IPS DF 6.9 (cell line): ENCODE results near the gene KRT35.

Experiments used
- DNase-seq: peaks from one replicate; pipeline ENCODE4 v3.0.0-alpha.2; 2013; ENCODE audit warnings: low read depth, low spot score
- H3K27ac ChIP-seq: one replicate; pipeline ENCODE4 v1.5.1; 2013; ENCODE audit warnings: low read length, control low read depth
- H3K27me3 ChIP-seq: 2 replicates; pipeline ENCODE4 v1.6.1; 2013; ENCODE audit warnings: mild to moderate bottlenecking, low read length; ENCODE audit not compliant: control insufficient read depth, insufficient read depth
- H3K36me3 ChIP-seq: 2 replicates; pipeline ENCODE4 v1.6.1; 2013; ENCODE audit warnings: low read length; ENCODE audit not compliant: control insufficient read depth, insufficient read depth
- H3K4me1 ChIP-seq: 2 replicates; pipeline ENCODE4 v1.6.1; 2013; ENCODE audit warnings: low read length; ENCODE audit not compliant: control insufficient read depth, insufficient read depth
- H3K4me3 ChIP-seq: 2 replicates; pipeline ENCODE4 v1.5.1; 2013; ENCODE audit warnings: mild to moderate bottlenecking, low read length
- H3K9me3 ChIP-seq: 2 replicates; pipeline ENCODE4 v1.6.1; 2013; ENCODE audit warnings: low read length, inconsistent platforms; ENCODE audit not compliant: control insufficient read depth, insufficient read depth
- WGBS: extraction: QIAGEN DNeasy Blood & Tissue Kit; methylation state at CpG from one replicate; pipeline ENCODE4 v1.1.7; 2013; ENCODE audit warnings: mixed read lengths, missing lambda C conversion rate; ENCODE audit not compliant: insufficient read length, insufficient coverage; 5-methylcytosine and 5-hydroxymethylcytosine counted together

Gene KRT35

DNA sequence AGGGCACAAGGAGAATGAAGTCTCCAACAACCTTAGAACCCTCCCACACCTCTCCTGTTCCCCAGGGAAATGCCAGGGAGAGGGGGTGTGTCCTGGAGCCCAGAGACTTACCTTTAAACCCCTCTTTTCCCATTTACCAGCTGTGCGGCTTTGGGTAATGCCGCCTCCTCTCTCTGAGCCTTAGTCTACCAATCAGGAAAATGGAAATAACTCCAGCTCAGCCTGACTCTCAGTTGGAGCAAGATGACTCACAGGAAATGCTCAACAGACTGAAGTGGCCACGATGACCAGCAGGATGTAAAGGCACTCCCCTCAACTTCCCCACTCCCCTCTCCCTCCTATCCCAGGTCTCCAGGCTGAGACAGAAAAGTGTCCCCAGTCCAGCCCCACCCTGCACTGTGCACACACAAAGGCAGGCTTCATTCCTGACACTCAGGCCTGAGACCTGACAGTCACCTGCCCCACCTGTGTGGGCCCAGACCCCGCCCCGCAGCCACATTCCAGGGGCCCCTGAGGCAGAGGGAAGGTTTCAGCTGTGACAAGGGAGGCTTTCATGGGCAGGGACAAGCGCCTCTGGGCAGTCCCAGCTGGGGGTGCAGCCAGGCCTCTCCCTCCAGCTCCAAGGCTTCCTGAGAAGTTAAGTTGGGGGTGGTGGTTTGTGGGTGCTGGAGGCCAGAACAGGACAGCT lies 40.8 kb upstream of the KRT35 start:
- Histone ChIP-seq H3K36me3 (peaks cover 15% of the 10 kb centered on the region), H3K27ac (no peak overlapping the region), H3K9me3 (no peaks in the 10 kb centered on the region), H3K4me1 (peaks cover 5% of the 10 kb centered on the region), H3K4me3 (no peak overlapping the region), H3K27me3 (no peaks in the 10 kb centered on the region)
- no peak for DNase-seq
- WGBS = no CpG with 5 or more reads among the region's 6 CpGs

DNA sequence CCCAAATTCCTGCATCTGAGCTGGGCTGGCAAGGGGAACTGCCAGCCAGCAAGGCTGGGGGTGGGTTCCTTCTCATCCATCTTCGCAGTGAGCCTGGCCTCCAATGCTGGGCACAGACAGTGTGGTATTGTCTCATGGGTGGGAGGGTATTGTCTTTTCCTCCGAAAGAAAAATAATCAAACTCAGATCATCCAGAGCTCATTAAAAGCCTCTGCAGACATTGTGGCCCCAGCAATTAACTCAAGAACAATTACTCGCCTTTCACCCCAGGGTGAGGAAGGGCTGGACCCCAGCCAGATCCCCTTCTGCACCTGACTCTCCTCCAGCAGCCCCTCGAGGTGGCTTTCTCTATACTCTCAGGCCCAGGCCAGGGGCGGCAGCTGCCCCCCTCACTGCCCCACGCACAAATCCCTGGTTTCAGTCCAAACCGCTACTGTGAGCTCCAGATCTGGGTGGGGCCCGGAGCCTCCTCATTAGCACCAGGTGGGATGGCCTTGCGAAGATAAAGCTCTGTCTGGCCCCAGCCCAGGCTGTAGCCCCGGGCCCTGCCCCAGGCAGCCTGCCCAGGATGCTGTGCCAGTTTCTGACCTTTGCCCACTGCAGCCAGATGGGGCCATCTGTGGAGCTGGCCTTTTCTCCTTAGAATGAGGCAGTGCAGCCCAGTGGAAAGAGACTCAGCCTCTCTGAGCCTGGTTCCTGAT lies 40.0 kb upstream of the KRT35 start:
- H3K27me3 ChIP-seq = no peaks in the 10 kb centered on the region
- no peak overlapping the region for H3K4me3 ChIP-seq
- no peak overlapping the region for H3K27ac ChIP-seq
- WGBS = no CpG with 5 or more reads among the region's 10 CpGs
- no peak for DNase-seq
- H3K36me3 ChIP-seq = peaks cover 15% of the 10 kb centered on the region
- no peaks in the 10 kb centered on the region for H3K9me3 ChIP-seq
- peaks cover 5% of the 10 kb centered on the region; the same call in 1 of the 2 replicates for H3K4me1 ChIP-seq

DNA sequence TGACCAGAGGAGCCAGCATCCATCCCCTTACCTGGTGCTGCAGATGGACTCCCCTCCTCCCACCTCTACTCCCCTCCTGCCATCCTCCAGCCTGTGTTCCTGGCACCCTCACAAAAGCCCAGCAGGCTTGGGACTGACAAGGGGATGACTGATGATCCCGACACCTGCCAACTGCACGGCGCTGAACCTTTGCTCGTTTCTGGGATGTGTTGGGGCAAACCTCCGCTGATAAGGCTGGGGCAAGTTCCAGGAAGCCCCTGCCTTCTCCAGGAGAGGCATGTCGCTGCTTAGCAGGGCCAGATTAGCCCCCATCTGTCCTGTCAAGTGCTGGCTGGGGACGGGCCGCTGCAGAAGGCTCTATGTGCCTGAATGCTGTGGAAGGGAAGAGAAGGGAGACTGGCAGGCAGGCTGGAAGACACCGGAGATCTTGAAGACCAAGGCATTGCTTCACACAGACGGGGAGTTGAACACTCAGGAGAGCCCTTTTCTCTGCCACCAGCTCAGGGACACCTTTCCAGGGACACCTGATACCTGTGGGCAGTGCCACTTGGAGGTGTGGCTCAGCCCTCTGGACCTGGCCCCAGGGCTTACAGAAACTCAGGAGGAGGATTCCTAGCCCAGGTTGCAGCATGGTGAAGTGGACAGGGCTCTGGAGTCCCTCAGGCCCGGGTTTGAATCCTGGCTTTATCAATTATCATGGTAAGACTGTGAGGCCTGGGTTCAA lies 38.7 kb upstream of the KRT35 start:
- H3K4me1 ChIP-seq = peaks cover 5% of the 10 kb centered on the region; the same call in 1 of the 2 replicates

DNA sequence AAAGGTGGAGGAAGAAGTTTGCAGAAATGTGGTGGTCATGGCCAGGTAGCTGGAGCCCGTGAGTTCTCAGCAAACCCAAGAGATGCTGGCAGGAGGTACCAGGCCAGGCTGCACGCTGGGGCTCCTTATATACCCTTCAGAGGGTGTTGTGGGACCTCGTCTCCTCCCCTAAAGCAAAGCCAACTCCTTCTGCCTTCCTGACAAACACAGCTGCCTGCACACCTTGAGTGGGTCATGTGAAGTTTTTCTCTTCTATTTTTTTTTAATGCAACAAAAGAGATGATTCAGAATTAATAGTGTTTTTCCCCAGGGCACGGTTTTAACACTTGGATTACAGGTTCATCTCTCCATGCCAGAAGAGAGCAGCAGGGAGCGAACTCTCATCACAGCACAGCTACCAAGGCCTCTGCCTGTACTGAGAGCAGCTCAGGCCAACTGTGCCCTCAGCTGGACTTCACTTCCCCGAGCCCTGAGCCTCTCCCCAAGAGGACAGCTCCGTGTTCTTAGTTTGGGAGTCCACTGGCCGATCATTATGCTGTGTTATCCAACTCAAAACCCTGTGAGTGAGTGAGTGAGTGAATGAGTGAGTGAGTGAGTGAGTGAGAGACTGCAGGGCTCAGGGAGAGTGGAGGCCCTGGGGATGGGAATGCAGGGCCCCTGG lies 38.0 kb upstream of the KRT35 start, which contains the start of gene KRT15:
KRT15 (minus strand) TSS at position 102 of the 661 bp plus-strand sequence; CDS start at position 39, 63 bp downstream.
- peaks cover 5% of the 10 kb centered on the region; the same call in 1 of the 2 replicates for H3K4me1 ChIP-seq
- peaks cover 4% of the 10 kb centered on the region for H3K36me3 ChIP-seq
- H3K27ac ChIP-seq = no peak within 1 kb of the TSS
- no peak within 1 kb of the TSS for H3K4me3 ChIP-seq
- no peaks in the 10 kb centered on the region for H3K27me3 ChIP-seq
- DNase-seq = no peak
- no CpG with 5 or more reads among the region's 8 CpGs for WGBS
- H3K9me3 ChIP-seq = no peaks in the 10 kb centered on the region

More for the DNA sequence above, 38.7 kb upstream of the KRT35 start:
- DNase-seq = no peak
- Histone ChIP-seq H3K27me3 (no peaks in the 10 kb centered on the region), H3K36me3 (peaks cover 11% of the 10 kb centered on the region), H3K4me3 (no peak overlapping the region), H3K27ac (no peak overlapping the region), H3K9me3 (no peaks in the 10 kb centered on the region)
- no CpG with 5 or more reads among the region's 11 CpGs for WGBS

DNA sequence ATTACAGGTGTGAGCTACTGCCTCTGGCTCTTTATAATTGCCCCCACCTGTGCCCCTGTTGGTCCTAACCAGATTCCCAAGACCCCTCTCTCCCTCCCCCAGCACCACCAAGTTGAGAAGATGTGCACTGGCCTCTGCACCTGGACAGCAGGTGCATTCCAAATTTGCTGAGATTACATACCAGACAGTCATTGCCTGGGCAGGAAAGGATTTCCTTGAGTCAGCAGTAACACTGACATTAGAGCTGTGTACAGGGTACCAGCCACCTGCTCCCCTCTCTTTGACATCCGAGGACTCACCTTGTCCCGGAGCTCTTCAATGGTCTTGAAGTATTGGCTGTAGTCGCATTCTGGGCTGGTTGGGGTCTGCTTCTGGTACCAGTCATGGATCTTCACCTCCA lies 37.1 kb upstream of the KRT35 start:
- DNase-seq = no peak
- peaks cover 5% of the 10 kb centered on the region; the same call in 1 of the 2 replicates for H3K4me1 ChIP-seq
- H3K27me3 ChIP-seq = no peaks in the 10 kb centered on the region
- no peaks in the 10 kb centered on the region for H3K9me3 ChIP-seq
- H3K27ac ChIP-seq = no peak overlapping the region
- no CpG with 5 or more reads among the region's 3 CpGs for WGBS
- H3K4me3 ChIP-seq = no peak overlapping the region
- H3K36me3 ChIP-seq = no peaks in the 10 kb centered on the region

DNA sequence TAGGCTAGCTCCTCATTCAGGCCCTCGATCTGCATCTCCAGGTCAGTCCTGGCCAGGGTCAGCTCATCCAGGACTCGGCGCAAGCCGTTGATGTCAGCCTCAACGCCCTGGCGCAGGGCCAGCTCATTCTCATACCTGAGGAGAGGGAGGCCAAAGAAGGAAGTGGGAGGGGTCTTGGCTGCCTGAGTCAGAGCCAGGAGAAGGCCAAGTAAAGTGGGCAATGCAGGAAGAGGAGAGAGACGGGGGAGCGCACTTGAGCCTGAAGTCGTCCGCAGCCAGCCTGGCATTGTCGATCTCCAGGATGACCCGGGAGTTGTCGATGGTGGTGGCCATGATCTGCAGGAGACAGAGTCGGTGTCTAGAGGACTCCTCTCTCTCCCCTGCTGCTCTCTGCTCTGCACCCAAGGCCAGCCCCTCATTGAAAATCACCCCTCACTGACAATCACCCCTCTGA lies 35.9 kb upstream of the KRT35 start:
- no CpG with 5 or more reads among the region's 14 CpGs for WGBS
- no peak overlapping the region for H3K27ac ChIP-seq
- no peaks in the 10 kb centered on the region for H3K9me3 ChIP-seq

DNA sequence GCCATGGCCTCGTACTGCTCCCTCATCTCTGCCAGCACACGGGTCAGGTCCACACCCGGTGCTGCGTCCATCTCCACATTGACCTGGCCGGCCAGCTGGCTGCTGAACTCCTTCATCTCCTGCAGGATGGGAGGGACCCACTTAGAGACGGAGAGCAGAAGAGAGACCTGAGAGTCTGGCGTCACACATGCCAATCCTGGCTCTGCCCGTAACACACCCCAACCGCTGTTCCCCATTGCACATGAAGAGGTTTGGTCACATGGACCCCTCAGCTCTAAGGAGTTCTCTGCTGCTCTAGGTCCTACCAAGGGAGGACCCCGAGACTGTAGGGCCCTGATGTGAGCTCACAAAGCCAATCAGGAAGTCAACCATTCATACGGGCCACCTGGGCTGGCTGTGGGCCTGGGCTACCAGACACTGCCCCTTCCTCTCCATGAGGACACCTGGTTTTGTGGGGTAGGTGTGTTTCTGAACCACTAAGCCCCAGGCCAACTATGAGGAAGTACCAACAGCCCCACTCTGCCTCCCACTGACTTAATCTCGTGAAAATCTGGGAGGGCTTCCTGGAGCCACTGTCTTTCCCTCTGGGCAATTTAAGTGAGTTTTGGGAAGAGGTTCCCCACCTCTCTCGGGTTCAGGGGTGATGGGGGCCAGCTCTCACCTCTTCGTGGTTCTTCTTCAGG lies 35.3 kb upstream of the KRT35 start:
- H3K27me3 ChIP-seq = no peaks in the 10 kb centered on the region
- no peak for DNase-seq
- H3K9me3 ChIP-seq = no peaks in the 10 kb centered on the region
- H3K4me3 ChIP-seq = no peak overlapping the region
- no peak overlapping the region for H3K27ac ChIP-seq
- no peaks in the 10 kb centered on the region; the same call in 1 of the 2 replicates for H3K4me1 ChIP-seq
- no peaks in the 10 kb centered on the region for H3K36me3 ChIP-seq
- no CpG with 5 or more reads among the region's 14 CpGs for WGBS

More for the DNA sequence above, 35.9 kb upstream of the KRT35 start:
- DNase-seq = no peak
- Histone ChIP-seq H3K27me3 (no peaks in the 10 kb centered on the region), H3K36me3 (no peaks in the 10 kb centered on the region), H3K4me1 (no peaks in the 10 kb centered on the region; the same call in 1 of the 2 replicates), H3K4me3 (no peak overlapping the region)

DNA sequence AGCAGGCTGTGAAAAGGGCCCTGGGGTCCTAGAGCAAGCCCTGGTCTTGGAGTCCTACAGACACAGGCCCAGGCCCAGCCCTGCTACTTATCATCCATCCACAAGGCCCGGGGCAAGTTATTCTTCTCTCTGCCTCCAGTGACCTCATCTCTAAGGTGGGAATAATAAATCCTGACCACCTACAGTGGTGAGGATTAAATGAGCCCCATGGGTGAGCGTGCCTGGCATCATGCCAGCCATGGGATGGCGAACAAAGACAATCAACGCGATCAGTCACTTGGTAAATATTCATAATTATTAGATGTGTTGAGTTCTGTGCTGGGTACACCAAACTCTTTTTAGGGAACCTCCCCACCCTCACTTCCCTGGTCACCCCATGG lies 32.2 kb upstream of the KRT35 start:
- H3K27me3 ChIP-seq = no peaks in the 10 kb centered on the region
- H3K4me3 ChIP-seq = no peak overlapping the region
- WGBS = no CpG with 5 or more reads among the region's 5 CpGs
- no peaks in the 10 kb centered on the region for H3K9me3 ChIP-seq
- no peaks in the 10 kb centered on the region for H3K36me3 ChIP-seq
- no peaks in the 10 kb centered on the region for H3K4me1 ChIP-seq
- DNase-seq = no peak
- no peak overlapping the region for H3K27ac ChIP-seq

DNA sequence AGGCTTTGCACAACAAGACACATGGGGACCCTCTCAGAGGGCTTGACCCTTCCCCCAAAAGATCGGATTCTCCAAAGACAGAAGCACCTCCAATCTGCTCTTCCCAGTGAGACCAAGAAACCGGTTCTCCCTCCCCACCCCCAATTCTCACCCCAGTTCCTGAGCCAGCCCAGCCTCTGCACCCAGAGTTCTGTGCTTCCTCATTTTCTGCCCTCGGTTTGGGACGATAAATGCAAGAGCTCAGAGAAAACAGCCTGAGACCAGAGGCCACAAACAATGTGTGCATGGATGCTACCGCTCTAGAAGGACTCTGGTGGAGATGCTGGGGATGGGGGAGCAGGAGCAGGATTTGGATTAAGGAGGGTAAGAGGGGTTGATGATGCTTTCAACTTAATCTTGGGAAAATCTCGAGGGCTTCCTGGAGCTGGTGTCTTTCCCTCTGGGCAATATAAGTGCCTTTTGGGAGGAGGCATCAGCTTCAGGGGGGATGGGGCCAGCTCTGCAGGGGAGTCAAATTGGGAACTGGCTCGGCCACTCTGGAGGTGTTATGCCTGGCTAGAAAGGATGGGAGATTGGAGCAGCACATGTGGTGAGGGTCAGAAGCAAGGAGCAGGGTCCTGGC lies 31.7 kb upstream of the KRT35 start:
- H3K27ac ChIP-seq = no peak overlapping the region
- DNase-seq = no peak
- no peaks in the 10 kb centered on the region for H3K9me3 ChIP-seq
- WGBS = no CpG with 5 or more reads among the region's 7 CpGs
- H3K36me3 ChIP-seq = no peaks in the 10 kb centered on the region
- no peaks in the 10 kb centered on the region for H3K4me1 ChIP-seq
- H3K4me3 ChIP-seq = no peak overlapping the region
- H3K27me3 ChIP-seq = no peaks in the 10 kb centered on the region
